IPS-18a (cell line): ENCODE results near the gene CTSL.

Experiments
- H3K27ac ChIP-seq: one replicate; pipeline ENCODE4 v1.5.1; 2013; ENCODE audit warnings: low read length
- H3K27me3 ChIP-seq: one replicate; pipeline ENCODE4 v1.6.1; 2013; ENCODE audit warnings: mild to moderate bottlenecking, low read length; ENCODE audit not compliant: control insufficient read depth, insufficient read depth
- H3K36me3 ChIP-seq: one replicate; pipeline ENCODE4 v1.6.1; 2013; ENCODE audit warnings: low read depth, low read length; ENCODE audit not compliant: control insufficient read depth
- H3K4me1 ChIP-seq: one replicate; pipeline ENCODE4 v1.6.1; 2013; ENCODE audit warnings: low read depth, low read length; ENCODE audit not compliant: control insufficient read depth
- H3K4me3 ChIP-seq: one replicate; pipeline ENCODE4 v1.5.1; 2013; ENCODE audit warnings: low read length
- H3K9ac ChIP-seq: one replicate; pipeline ENCODE4 v1.6.1; 2013; ENCODE audit warnings: mild to moderate bottlenecking, low read length, moderate library complexity
- H3K9me3 ChIP-seq: one replicate; pipeline ENCODE4 v1.6.1; 2013; ENCODE audit warnings: low read depth, low read length; ENCODE audit not compliant: control insufficient read depth

The CTSL gene

GRCh38 chr9:87770616-87771315 lies 44.8 kb downstream of the CTSL start:
- H3K9ac ChIP-seq, result no peak overlapping the region
- no peaks in the 10 kb centered on the region for H3K27me3 ChIP-seq
- H3K27ac ChIP-seq, result no peak overlapping the region
- H3K9me3 ChIP-seq, result no peaks in the 10 kb centered on the region
- peaks cover 17% of the 10 kb centered on the region for H3K4me1 ChIP-seq
- H3K4me3 ChIP-seq, result no peak overlapping the region
- no peaks in the 10 kb centered on the region for H3K36me3 ChIP-seq

- H3K36me3 ChIP-seq, result no peaks in the 10 kb centered on the region
These were observed 45.5 kb downstream of the CTSL start for GRCh38 chr9:87771316-87772006.

DNA sequence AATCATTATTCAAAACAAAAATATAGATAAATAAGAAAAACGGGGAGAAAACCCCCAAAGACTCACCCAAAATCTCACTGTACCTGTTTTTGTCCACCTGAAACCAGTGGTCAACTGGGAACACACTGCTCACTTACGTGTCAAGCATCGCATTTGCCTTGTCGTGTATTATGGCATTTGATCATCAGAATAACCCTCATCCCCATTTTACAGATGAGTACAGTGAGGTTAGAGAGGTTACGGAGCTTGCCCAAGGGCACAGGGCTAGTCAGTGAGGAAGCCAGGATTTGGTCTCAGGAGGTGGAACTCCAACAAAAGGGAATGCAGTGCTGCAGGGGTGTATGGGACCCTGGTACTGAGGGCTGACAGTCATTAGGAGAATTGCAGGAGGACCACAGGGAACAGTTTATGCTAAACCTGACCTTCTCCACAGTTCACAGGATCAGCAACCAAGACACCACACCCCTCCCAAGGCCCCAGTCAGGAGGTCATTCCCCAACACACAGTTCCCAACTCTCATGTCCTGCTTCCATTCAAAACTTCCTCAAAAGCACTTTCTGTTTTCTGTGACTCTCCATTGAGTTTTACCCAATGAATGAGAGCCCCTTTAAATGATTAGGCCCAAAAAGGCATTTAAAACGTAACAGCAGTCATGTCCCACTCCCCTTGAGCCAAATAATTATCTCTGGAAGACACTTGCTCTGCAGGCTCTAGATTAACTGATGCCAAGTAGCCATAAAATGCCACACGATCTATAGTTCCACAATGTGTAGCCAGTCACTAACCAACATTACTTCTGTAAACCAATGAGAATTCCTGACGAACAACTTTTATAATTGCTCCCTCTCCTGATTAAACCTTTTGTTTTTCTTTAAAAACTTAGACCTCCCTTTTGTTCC lies 50.8 kb downstream of the CTSL start:
- no peaks in the 10 kb centered on the region for H3K36me3 ChIP-seq
- H3K27me3 ChIP-seq, result no peaks in the 10 kb centered on the region
- no peak overlapping the region for H3K27ac ChIP-seq
- no peak overlapping the region for H3K9ac ChIP-seq
- H3K9me3 ChIP-seq, result no peaks in the 10 kb centered on the region
- H3K4me1 ChIP-seq, result peaks cover 4% of the 10 kb centered on the region
- no peak overlapping the region for H3K4me3 ChIP-seq

More at GRCh38 chr9:87771316-87772006, 45.5 kb downstream of the CTSL start:
- Histone ChIP-seq H3K9me3 (no peaks in the 10 kb centered on the region), H3K27ac (no peak overlapping the region), H3K27me3 (no peaks in the 10 kb centered on the region), H3K9ac (no peak overlapping the region), H3K4me3 (no peak overlapping the region), H3K4me1 (peaks cover 17% of the 10 kb centered on the region)

DNA sequence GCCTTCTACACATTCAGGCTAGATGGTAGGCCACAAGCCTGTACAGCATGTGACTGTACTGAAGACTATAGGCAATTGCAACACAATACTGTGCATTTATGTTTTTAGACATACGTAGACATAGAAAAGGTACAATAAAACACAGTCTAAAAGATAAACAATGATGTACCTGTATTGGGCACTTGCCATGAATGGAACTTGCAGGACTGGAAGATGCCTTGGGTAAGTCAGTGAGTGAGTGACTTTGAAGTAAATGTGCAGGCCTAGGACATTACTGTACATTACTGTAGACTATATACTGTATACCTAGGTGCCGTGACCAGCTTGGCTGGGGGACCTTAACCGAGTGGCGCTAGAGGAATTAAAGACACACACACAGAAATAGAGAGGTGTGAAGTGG lies 53.1 kb downstream of the CTSL start:
- no peaks in the 10 kb centered on the region for H3K36me3 ChIP-seq
- H3K27me3 ChIP-seq, result no peaks in the 10 kb centered on the region
- no peak overlapping the region for H3K9ac ChIP-seq
- no peak overlapping the region for H3K4me3 ChIP-seq
- H3K4me1 ChIP-seq, result no peaks in the 10 kb centered on the region
- no peaks in the 10 kb centered on the region for H3K9me3 ChIP-seq
- no peak overlapping the region for H3K27ac ChIP-seq
